HepG2 (cell line): Measurements from ENCODE around the gene FXR2. TPM values are rescaled to one million over a fixed set of nuclear protein-coding genes. Genes with fewer than 3 reads are reported as not detected.
A peak's percentile ranks its signal among the peaks of the same experiment; 100 is the strongest.

Source experiments
- CHD4 ChIP-seq: fragments of 200-600 bp; sonication (generic); IDR thresholded peaks from 2 replicates; pipeline ENCODE4 v1.7.0; 2017; ENCODE audit warnings: mild to moderate bottlenecking, low read length, borderline replicate concordance
- DNMT3B ChIP-seq: conservative IDR thresholded peaks from 2 replicates; pipeline ENCODE4 v1.6.1; 2016; ENCODE audit warnings: missing biosample characterization, control low read depth
- HOXA5 ChIP-seq: sonication (generic); formaldehyde crosslinking; IDR thresholded peaks from 2 replicates; pipeline ENCODE4 v1.4.0; 2020; ENCODE audit warnings: missing genetic modification reagents
- LCORL ChIP-seq, 2 experiments: fragments of 450-650 bp in 1 of 2; sonication (generic) in 1 of 2; formaldehyde crosslinking in 1 of 2; IDR thresholded peaks; 2 replicates each; pipeline versions ENCODE4 v1.5.0 to v1.6.1; 2017 to 2020; ENCODE audit warnings: antibody characterized with exemption in 1 of 2, missing genetic modification reagents in 1 of 2
- MED8 ChIP-seq: sonication (generic); formaldehyde crosslinking; IDR thresholded peaks from 2 replicates; pipeline ENCODE4 v1.8.1; 2023; ENCODE audit warnings: mild to moderate bottlenecking, missing genetic modification reagents; ENCODE audit not compliant: insufficient replicate concordance
- MXD1 ChIP-seq: sonication (generic); formaldehyde crosslinking; IDR thresholded peaks from 2 replicates; pipeline ENCODE4 v1.4.0; 2020; ENCODE audit warnings: mild to moderate bottlenecking, missing genetic modification reagents
- ZBTB7A ChIP-seq: sonication (generic); formaldehyde crosslinking; IDR thresholded peaks from 2 replicates; pipeline ENCODE4 v1.8.0; 2022; ENCODE audit warnings: mild to moderate bottlenecking, missing genetic modification reagents
- ZNF280B ChIP-seq: sonication (generic); formaldehyde crosslinking; IDR thresholded peaks from 2 replicates; pipeline ENCODE4 v1.5.0; 2020; ENCODE audit warnings: missing genetic modification reagents, mild to moderate bottlenecking, borderline replicate concordance
- ZNF318 ChIP-seq: sonication (generic); formaldehyde crosslinking; IDR thresholded peaks from 2 replicates; pipeline ENCODE4 v1.4.0; 2020; ENCODE audit warnings: mild to moderate bottlenecking, missing genetic modification reagents
- ZNF362 ChIP-seq: sonication (generic); formaldehyde crosslinking; IDR thresholded peaks from 2 replicates; pipeline ENCODE4 v1.4.0; 2020; ENCODE audit warnings: missing genetic modification reagents, mild to moderate bottlenecking, borderline replicate concordance
- ZNF746 ChIP-seq: sonication (generic); formaldehyde crosslinking; IDR thresholded peaks from 2 replicates; pipeline ENCODE4 v1.8.0; 2022; ENCODE audit warnings: mild to moderate bottlenecking, missing genetic modification reagents
- polyA plus RNA-seq, 8 experiments: library from polyadenylated mRNA; depleted of rRNA in 3 of 8; stranded (reverse) in 7 of 8; unstranded in 1 of 8; fragments of >200 nt; fragmentation: Illumina TruSeq in 4 of 8; extraction: Trizol in 4 of 8; gene quantifications; 2 replicates each; pipeline versions ENCODE4 v1.2.1 to v1.2.3, GENCODE V29; 2011 to 2016; ENCODE audit warnings: low read depth in 4 of 8, missing spikeins in 1 of 8, mixed read lengths in 1 of 8; ENCODE audit not compliant: insufficient read depth in 1 of 8
- total RNA-seq, 5 experiments: library from RNA; depleted of rRNA; stranded (reverse); fragments of >200 nt; fragmentation: Illumina TruSeq; extraction: Trizol; gene quantifications; 2 replicates each; pipeline ENCODE4 v1.2.3, GENCODE V29; 2016; ENCODE audit warnings: low read depth in 1 of 5

FXR2 gene
- total and polyA plus RNA-seq, 2 of the 13 experiments (the other 11 are each of a cell fraction or from before 2014, with no cell fraction given), result 20.9 to 24.4 TPM

- TF ChIP-seq DNMT3B (CRISPR knock-in tag) (no peak), ZNF318 (CRISPR knock-in tag) (peak; percentile 99), ZNF746 (CRISPR knock-in tag) (0 out of 2 replicates have a peak, but pooled peaks have one; percentile 23), ZNF362 (CRISPR knock-in tag) (no peak; the same call in 1 of the 2 replicates), ZBTB7A (CRISPR knock-in tag) (no peak), MXD1 (CRISPR knock-in tag) (no peak; the same call in 1 of the 2 replicates), ZNF280B (CRISPR knock-in tag) (no peak), CHD4 (no peak; the same call in 1 of the 2 replicates), MED8 (CRISPR knock-in tag) (peak; percentile 74), LCORL (IDR thresholded peaks at IDR 0.05) (no peak), LCORL (CRISPR knock-in tag; IDR thresholded peaks at IDR 0.05) (no peak; the same call in 1 of the 2 replicates), HOXA5 (CRISPR knock-in tag) (no peak; the same call in 1 of the 2 replicates)
Measured at GRCh38 chr17:7579001-7579833, 35.5 kb downstream of the FXR2 start, which contains the start of gene CD68 (continued).
